Stimulated activated CD8-positive, alpha-beta memory T cell treated with anti-CD3 and anti-CD28 coated beads, Interleukin-15, amount 100 ng/mL, for 1 hour (primary cell): ENCODE results near the gene MFSD2B.
"Not testable (repeated sequence)": the region's sequence is repeated elsewhere in the genome, so short reads cannot be mapped to it uniquely, and the experiment has no call there.

Experiments
- DNase-seq: peaks from one replicate; pipeline ENCODE4 v3.0.0-alpha.2; 2020; ENCODE audit warnings: low read depth

MFSD2B gene

GRCh38 chr2:24009680-24010476 lies at the start of gene MFSD2B:
Gene MFSD2B (plus strand): TSS chr2:24010085. CDS start chr2:24010097, 12 bp downstream.
- DNase-seq, result no peak

- no peak for DNase-seq
These were observed 42.0 kb upstream of the MFSD2B start for GRCh38 chr2:23967846-23968245.

- no peak for DNase-seq
These were observed 33.0 kb upstream of the MFSD2B start for GRCh38 chr2:23976883-23977282.

GRCh38 chr2:23988371-23988770 lies 21.5 kb upstream of the MFSD2B start:
- no peak for DNase-seq

GRCh38 chr2:23992931-23993330 lies 17.0 kb upstream of the MFSD2B start:
- DNase-seq, result no peak

GRCh38 chr2:23993736-23994269 lies 16.1 kb upstream of the MFSD2B start:
- DNase-seq, result no peak

- DNase-seq, result no peak
These were observed 15.3 kb upstream of the MFSD2B start for GRCh38 chr2:23994567-23994966.

- no peak for DNase-seq
These were observed 2.2 kb upstream of the MFSD2B start for GRCh38 chr2:24007693-24008092.

GRCh38 chr2:24008672-24009366 lies 1.1 kb upstream of the MFSD2B start:
- no peak for DNase-seq

GRCh38 chr2:24009367-24009679 lies 562 bp upstream of the MFSD2B start:
- no peak for DNase-seq

- no peak for DNase-seq
These were observed 778 bp downstream of the MFSD2B start for GRCh38 chr2:24010477-24011249.

GRCh38 chr2:24011250-24012104 lies 1.6 kb downstream of the MFSD2B start:
- DNase-seq, result no peak

- no peak for DNase-seq
These were observed 2.8 kb downstream of the MFSD2B start for GRCh38 chr2:24012521-24013188.

- DNase-seq, result not testable (repeated sequence)
These were observed 5.0 kb downstream of the MFSD2B start for GRCh38 chr2:24014902-24015301.

- DNase-seq, result no peak
These were observed 5.9 kb downstream of the MFSD2B start for GRCh38 chr2:24015562-24016375.

GRCh38 chr2:24016376-24016761 lies 6.5 kb downstream of the MFSD2B start:
- no peak for DNase-seq

GRCh38 chr2:24016853-24017703 lies 7.2 kb downstream of the MFSD2B start:
- no peak for DNase-seq

- DNase-seq, result no peak
These were observed 7.8 kb downstream of the MFSD2B start for GRCh38 chr2:24017711-24018110.

- DNase-seq, result no peak
These were observed 8.4 kb downstream of the MFSD2B start for GRCh38 chr2:24018241-24018640.
